ENCODE measurements around the gene GALNT18. TPM values are rescaled to one million over a fixed set of nuclear protein-coding genes. Genes with fewer than 3 reads are reported as not detected.

The GALNT18 gene
- total RNA-seq, 1 experiment from 2014 or later: 1.7 TPM

DNA sequence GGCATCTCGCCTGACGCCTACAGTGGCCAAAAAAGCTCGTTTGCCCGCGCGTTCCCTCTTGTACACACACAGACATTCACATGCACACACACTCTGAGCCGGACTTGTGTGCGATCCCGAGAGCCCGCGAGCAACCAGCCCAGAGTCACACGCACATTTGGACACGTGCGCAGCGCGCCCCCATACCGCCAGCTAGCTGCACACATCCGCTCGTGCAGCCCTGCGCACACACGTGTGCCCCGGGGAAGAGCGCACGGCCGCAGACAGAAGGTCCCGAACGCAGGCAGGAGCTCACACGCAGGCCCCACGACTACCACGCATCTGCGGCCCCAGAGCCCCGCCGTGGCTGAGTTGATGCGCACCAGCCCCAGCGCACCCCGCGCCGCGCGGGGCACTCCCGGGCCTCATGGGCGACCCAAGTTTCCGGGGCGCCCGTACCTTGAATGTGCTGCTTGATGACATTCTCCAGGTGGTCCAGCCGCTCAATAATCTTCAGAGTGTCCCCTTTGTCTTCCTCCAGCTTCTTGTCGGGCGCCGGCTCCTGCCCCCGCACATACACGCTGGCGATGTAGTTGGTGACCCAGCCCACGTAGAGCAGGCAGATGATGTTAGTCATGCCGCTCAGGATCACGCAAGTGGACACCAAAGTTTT is 758 bp downstream of the GALNT18 start:
- Histone ChIP-seq H2BK15ac (ENCODE audit: low read depth, low read length) (no peak overlapping the region), H3K79me2 (ENCODE audit: insufficient read depth, low read length) (no peaks in the 10 kb centered on the region), H2AK5ac (ENCODE audit: insufficient read length, low read length) (no peak overlapping the region), H2BK20ac (ENCODE audit: low read depth, low read length, poor library complexity, severe bottlenecking) (no peak overlapping the region), H3K14ac (ENCODE audit: insufficient read depth, low read length) (no peak overlapping the region), H3K4me1 (ENCODE audit: insufficient read depth, low read length) (0 out of 2 replicates have a peak, but pooled peaks cover 2% of the 10 kb centered on the region), H3K9ac (ENCODE audit: extremely low read depth, insufficient read length, low read length) (no peak overlapping the region), H4K8ac (replicated peaks; ENCODE audit: insufficient read length, low read depth, low read length) (no peak overlapping the region), H3K4me2 (ENCODE audit: insufficient read depth, insufficient read length, low read length) (peak overlapping the region; percentile 77), H3K23ac (ENCODE audit: insufficient read length, low read depth, low read length) (no peak overlapping the region), H3K56ac (ENCODE audit: insufficient read length, low read depth, low read length) (no peak overlapping the region), H3K9me3 (ENCODE audit: control insufficient read depth, low read depth, low read length) (no peaks in the 10 kb centered on the region), H4K5ac (ENCODE audit: insufficient read length, low read depth, low read length) (no peak overlapping the region), H3T11ph (ENCODE audit: low read length) (no peak overlapping the region), H3K4ac (ENCODE audit: low read depth, low read length) (no peak overlapping the region), H3K27me3 (ENCODE audit: insufficient read depth, low read length) (peaks cover 10% of the 10 kb centered on the region; the same call in 1 of the 2 replicates), H4K20me1 (ENCODE audit: control insufficient read depth, insufficient read depth, insufficient read length) (no peaks in the 10 kb centered on the region), H3K23me2 (ENCODE audit: insufficient read length, low read depth, low read length, poor library complexity, severe bottlenecking) (peaks cover 16% of the 10 kb centered on the region), H3K27ac (ENCODE audit: insufficient read length, low read depth, low read length) (no peak overlapping the region), H2AFZ (ENCODE audit: low read length) (no peak overlapping the region), H2BK120ac (ENCODE audit: low read depth, low read length, poor library complexity, severe bottlenecking) (no peak overlapping the region), H2BK5ac (ENCODE audit: insufficient read length, low read length) (no peak overlapping the region), H2BK12ac (ENCODE audit: insufficient read length, low read depth, low read length) (no peak overlapping the region), H3K18ac (ENCODE audit: insufficient read length, low read depth, low read length) (peak overlapping the region; percentile 9), H3K79me1 (ENCODE audit: insufficient read depth, low read depth, low read length, poor library complexity, severe bottlenecking) (no peaks in the 10 kb centered on the region), H4K91ac (ENCODE audit: insufficient read length, low read depth, low read length) (no peak overlapping the region)
- no peak overlapping the region for H3K27ac Mint-ChIP-seq
- no peaks in the 10 kb centered on the region for H3K9me3 Mint-ChIP-seq
- no peaks in the 10 kb centered on the region for H3K36me3 Mint-ChIP-seq (ENCODE audit: insufficient read depth in 1 of 3, low read depth in 3 of 3)
- DNase-seq: no peak
- TF ChIP-seq, protein P1, sequence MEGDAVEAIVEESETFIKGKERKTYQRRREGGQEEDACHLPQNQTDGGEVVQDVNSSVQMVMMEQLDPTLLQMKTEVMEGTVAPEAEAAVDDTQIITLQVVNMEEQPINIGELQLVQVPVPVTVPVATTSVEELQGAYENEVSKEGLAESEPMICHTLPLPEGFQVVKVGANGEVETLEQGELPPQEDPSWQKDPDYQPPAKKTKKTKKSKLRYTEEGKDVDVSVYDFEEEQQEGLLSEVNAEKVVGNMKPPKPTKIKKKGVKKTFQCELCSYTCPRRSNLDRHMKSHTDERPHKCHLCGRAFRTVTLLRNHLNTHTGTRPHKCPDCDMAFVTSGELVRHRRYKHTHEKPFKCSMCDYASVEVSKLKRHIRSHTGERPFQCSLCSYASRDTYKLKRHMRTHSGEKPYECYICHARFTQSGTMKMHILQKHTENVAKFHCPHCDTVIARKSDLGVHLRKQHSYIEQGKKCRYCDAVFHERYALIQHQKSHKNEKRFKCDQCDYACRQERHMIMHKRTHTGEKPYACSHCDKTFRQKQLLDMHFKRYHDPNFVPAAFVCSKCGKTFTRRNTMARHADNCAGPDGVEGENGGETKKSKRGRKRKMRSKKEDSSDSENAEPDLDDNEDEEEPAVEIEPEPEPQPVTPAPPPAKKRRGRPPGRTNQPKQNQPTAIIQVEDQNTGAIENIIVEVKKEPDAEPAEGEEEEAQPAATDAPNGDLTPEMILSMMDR (conservative IDR thresholded peaks at IDR 0.05): no peak; the same call in 2 of the 3 replicates
- H3K4me3 Mint-ChIP-seq: peak overlapping the region; percentile 73 to 90
- WGBS (ENCODE audit: extremely low coverage, insufficient read length, low lambda C conversion rate): no CpG with 5 or more reads among the region's 55 CpGs
- peaks cover 81% of the 10 kb centered on the region for H3K27me3 Mint-ChIP-seq (ENCODE audit: low read depth)
- H3K4me1 Mint-ChIP-seq: peaks cover 39 to 41% of the 10 kb centered on the region in 2 experiments
